Measurements from ENCODE around the gene MFSD2A.
A peak's percentile ranks its signal among the peaks of the same experiment; 100 is the strongest.
"Not testable (repeated sequence)": the region's sequence is repeated elsewhere in the genome, so short reads cannot be mapped to it uniquely, and the experiment has no call there.

MFSD2A gene

DNA sequence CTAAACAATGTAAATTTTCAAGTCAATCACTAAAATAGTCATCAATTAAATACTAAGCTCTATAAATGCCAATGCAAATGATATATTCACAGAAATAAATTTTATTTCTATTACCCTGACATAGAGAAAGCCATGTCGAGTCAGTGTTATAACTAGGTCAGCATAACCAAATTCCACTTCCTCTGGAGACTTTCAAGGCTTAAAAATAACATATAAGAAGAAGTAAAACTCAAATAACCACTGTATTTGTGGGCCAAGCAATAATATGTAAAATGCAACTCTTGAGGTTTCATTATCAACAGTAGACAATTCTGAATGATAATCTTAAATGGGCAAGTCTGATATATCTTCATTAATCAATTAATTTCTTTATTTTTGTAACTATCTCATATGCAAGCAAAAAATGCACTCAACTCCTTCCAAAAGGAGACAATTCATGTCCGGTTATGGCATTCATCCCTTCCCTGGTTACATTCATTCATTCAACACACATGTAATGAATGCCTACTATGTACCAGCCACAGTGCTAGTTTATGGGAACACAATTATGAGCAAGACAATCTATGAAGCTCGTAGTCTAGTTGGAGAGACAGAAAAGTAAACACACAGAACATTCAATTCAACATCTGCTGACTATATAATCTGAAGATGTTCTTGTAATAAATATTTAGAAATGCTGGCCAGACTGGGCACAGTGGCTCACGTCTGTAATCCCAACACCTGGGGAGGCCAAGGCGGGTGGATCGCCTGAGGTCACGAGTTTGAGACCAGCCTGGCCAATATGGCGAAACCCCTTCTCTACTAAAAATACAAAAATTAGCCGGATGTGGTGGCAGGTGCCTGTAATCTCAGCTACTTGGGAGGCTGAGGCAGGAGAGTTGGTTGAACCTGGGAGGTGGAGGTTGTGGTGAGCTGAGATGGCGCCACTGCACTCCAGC is 48.5 kb downstream of the MFSD2A start:
- no peak for DNase-seq (ENCODE audit: low spot score)

DNA sequence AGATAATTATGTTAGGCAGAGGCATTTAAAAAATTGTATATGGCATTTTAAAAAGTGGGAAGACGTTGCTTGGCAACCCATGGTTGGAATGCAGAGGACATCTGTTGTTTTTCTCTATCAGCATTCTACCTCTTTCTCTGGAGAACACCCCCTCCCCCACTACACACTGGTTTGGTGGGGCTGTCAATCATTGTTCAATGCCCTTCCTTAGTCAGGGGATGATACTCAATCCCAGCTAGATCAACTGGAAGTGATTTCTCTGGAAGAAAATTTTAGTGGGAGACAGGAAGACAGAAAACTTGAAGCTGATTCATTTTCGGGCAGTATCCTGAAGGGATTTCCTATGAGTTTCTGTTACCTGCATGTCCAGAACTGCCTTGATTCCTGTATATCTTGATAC is 49.9 kb downstream of the MFSD2A start:
- no peak for DNase-seq (ENCODE audit: low spot score)

DNA sequence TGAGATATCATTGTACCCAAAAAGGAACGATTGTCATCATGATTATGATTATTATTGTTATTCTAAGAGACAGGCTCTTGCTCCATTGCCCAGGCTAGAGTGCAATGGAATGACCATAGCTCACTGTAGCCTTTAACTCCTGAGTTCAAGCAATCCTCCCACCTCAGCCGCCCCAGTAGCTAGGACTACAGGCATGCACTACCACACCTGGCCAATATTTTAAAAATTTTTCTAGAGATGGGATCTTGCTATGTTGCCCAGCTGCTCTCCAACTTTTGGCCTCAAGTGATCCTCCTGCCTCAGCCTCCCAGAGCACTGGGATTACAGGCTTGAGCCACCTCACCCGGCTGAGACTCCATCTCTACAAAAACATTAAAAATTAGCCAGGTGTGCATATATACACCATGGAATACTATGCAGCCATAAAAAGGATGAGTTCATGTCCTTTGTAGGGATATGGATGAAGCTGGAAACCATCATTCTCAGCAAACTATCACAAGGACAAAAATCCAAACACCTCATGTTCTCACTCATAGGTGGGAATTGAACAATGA is 52.6 kb downstream of the MFSD2A start:
- not testable (repeated sequence) for DNase-seq (ENCODE audit: low spot score)

DNA sequence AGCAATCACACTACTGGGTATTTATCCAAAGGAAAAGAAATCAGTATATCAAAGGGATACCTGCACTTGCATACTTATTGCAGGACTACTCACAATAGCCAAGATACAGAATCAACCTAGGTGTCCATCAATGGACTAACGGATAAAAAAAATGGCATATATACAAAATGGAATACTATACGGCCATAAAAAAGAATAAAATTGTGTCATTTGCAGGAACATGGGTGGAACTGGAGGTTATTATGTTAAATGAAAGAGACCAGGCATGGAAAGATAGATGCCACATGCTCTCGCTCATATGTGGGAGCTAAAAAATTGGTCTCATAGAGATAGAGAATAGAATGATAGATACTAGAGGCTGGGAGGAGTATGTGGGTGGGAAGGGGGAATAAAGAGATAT is 56.3 kb downstream of the MFSD2A start:
- DNase-seq (ENCODE audit: low spot score): no peak

DNA sequence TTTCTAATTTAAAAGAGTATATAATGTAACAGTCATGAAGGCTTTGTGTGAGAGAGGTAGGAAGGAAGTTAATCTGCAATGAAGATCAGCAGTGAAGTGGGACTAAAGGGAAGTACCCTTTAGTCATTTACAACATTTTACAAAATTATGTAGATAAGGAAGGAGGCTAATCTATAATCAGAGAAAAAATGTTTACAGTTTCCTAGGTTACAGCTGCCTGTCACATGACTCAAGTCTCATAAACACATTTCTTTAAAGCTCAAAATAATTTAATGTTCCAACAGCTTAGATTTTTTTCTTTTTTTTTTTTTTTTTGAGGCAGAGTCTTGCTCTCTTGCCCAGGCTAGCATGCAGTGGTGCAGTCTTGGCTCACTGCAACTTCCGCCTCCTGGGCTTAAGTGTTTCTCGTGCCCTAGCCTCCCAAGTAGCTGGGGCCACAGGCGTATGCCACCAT is 59.3 kb downstream of the MFSD2A start:
- no peak for DNase-seq (ENCODE audit: low spot score)

DNA sequence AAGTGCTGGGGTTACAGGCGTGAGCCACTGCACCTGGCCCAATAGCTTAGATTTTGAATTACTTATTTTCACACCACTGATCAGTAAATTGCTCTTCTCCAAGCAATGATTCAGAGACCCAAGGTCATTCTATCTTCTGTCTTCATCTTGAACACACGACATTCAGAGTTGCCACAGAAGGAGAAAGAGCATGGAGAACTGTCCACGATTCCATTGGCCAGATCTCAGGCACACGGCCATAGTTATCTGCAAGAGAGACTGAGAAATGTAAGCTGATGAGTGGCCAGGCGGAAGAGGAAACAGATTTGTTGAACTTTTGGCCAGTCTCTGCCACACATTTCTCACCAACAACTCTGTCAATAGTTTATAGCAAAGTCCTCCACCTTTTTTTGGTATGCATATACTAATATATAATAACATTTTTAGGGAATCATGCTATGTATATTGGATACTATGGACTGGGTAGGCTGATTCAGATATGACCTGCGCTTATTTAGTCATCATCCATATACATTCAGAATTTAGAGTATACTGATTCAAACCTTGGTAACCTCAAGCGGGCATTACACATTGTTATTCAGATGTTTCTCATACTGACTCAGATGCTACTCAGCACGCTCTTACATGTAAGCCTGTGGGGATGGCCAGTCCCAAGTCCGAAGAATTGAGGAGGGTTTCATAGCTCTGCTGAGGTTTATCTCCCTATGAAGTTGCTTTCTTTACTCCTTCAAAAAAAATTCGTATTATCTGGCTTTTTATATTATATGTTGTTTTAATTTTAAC is 60.1 kb downstream of the MFSD2A start:
- DNase-seq (ENCODE audit: low spot score): peak; percentile 53

DNA sequence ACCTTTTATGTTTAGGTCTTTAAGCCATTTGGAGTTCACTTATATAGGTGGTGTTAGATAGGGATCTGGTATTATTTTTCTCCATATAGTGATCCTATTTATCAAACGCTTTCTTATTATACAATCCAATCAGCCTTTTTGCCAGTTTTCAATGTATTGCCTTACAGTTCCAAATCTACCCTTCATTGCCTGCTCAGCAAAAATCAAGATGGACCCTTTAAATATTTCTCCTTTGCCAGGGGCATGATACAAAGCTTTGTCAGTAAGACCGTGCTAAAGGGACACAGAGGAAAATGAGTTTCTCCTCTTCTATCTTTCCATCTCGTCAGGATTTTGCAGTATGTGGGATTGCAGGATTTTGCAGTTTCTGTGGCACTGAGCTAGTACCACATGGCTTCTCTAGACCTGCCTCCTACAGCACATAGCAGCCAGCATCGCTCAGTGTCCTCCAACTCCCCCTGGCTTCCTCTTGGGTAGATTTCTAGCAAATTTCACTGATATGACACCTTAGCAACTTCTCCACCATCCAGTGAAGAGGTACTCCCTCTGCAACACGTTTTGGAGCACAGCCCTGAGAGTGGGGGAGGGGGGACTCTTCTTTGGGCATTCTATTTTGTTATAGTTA is 63.1 kb downstream of the MFSD2A start:
- no peak for DNase-seq (ENCODE audit: low spot score)

Data from SW480 (cell line).